Natural killer cell treated with Interleukin-12 subunit alpha and Interleukin-12 subunit beta and Interleukin-15 and Interleukin-18, amount 100 ng/mL, for 72 hours (primary cell): ENCODE data around the gene ZNF99. TPM values are rescaled to one million over a fixed set of nuclear protein-coding genes. Genes with fewer than 3 reads are reported as not detected.
"Not testable (repeated sequence)": the region's sequence is repeated elsewhere in the genome, so short reads cannot be mapped to it uniquely, and the experiment has no call there.

Source experiments
- ATAC-seq, 2 donors: fragments of 150-1000 bp; cut with Tn5 transposase in 1 of 2; sonication (Bioruptor Pico), chemical (Tn5 transposase) in 1 of 2; 2 replicates each; pipeline ENCODE4 v1.10.0; 2021
- DNase-seq: peaks from one replicate; pipeline ENCODE4 v3.0.0; 2022; ENCODE audit warnings: low spot score
- H3K27ac Mint-ChIP-seq, 2 donors: 1 replicate in 1 of 2; 2 replicates in 1 of 2; pipeline ENCODE4 v1.8.0; 2022; ENCODE audit warnings: mixed read lengths in 2 of 2, mild to moderate bottlenecking in 1 of 2, moderate library complexity in 1 of 2
- H3K27me3 Mint-ChIP-seq, 2 donors: 1 replicate in 1 of 2; 2 replicates in 1 of 2; pipeline ENCODE4 v1.8.0; 2022; ENCODE audit warnings: mixed read lengths in 2 of 2
- H3K36me3 Mint-ChIP-seq: one replicate; pipeline ENCODE4 v1.8.0; 2022; ENCODE audit warnings: mixed read lengths
- H3K4me1 Mint-ChIP-seq, 2 donors: 1 replicate in 1 of 2; 2 replicates in 1 of 2; pipeline ENCODE4 v1.8.0; 2022; ENCODE audit warnings: low read depth in 2 of 2, mixed read lengths in 2 of 2, mild to moderate bottlenecking in 1 of 2
- H3K4me3 Mint-ChIP-seq: one replicate; pipeline ENCODE4 v1.8.0; 2022; ENCODE audit warnings: mixed read lengths
- H3K9me3 Mint-ChIP-seq: 2 replicates; pipeline ENCODE4 v1.8.0; 2022; ENCODE audit warnings: mixed read lengths
- total RNA-seq, 2 donors: library from RNA; stranded (reverse); gene quantifications; one replicate each; pipeline ENCODE4 v1.2.3, GENCODE V29; 2022

Gene ZNF99
- total RNA-seq, 2 donors from 2014 or later: 0.05 TPM; not detected in 1

DNA sequence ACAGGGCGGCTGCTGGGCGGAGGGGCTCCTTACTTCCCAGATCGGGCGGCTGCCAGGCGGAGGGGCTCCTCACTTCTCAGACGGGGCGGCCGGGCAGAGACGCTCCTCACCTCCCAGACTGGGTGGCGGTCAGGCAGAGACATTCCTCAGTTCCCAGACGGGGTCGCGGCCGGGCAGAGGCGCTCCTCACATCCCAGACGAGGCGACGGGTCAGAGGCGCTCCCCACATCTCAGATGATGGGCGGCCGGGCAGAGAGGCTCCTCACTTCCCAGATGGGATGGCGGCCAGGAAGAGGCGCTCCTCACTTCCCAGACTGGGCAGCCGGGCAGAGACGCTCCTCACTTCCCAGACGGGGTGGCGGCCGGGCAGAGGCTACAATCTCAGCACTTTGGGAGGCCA is 80.9 kb downstream of the ZNF99 start:
- ATAC-seq: not testable (repeated sequence)

DNA sequence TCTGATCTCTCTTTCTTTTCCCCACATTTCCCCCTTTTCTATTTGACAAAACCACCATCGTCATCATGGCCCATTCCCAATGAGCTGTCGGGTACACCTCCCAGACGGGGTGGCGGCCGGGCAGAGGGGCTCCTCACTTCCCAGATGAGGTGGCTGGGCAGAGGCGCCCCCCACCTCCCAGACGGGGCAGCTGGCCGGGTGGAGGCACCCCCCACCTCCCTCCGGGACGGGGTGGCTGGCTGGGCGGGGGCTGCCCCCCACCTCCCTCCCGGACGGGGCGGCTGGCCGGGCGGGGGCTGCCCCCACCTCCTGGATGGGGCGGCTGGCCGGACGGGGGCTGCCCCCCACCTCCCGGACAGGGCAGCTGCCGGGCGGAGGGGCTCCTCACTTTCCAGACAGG is 81.3 kb downstream of the ZNF99 start:
- not testable (repeated sequence) for DNase-seq, H3K4me1 Mint-ChIP-seq

More for the DNA sequence above, 80.9 kb downstream of the ZNF99 start:
- not testable (repeated sequence) for H3K27ac Mint-ChIP-seq, H3K27me3 Mint-ChIP-seq, H3K36me3 Mint-ChIP-seq, H3K4me1 Mint-ChIP-seq, H3K4me3 Mint-ChIP-seq, DNase-seq, H3K9me3 Mint-ChIP-seq

More for the DNA sequence above, 81.3 kb downstream of the ZNF99 start:
- not testable (repeated sequence) for H3K9me3 Mint-ChIP-seq, H3K27me3 Mint-ChIP-seq, H3K4me3 Mint-ChIP-seq, H3K27ac Mint-ChIP-seq, ATAC-seq, H3K36me3 Mint-ChIP-seq

Other genes starting within 250 kb of the ZNF99 start
- gene ZNF492, start 149.8 kb downstream of the ZNF99 start, total RNA-seq: 1 to 10 TPM in 1 of 2 donors, under 1 TPM in 1; 0.55 to 1.4 TPM
- not detected for gene ZNF723, start 48.1 kb upstream of the ZNF99 start, total RNA-seq
- gene ZNF728, start 219.0 kb upstream of the ZNF99 start, total RNA-seq: not detected